DND-41 (cell line): ENCODE data around the gene IFNE.

Experiments used
- ATAC-seq: fragments of 200-7000 bp; cut with Tn5 transposase; 3 replicates; pipeline ENCODE4 v1.9.1; 2021; ENCODE audit warnings: low read depth; ENCODE audit not compliant: insufficient read depth
- DNase-seq: peaks from one replicate; pipeline ENCODE4 v3.0.0-alpha.2; 2020
- H2AFZ ChIP-seq: 2 replicates; pipeline ENCODE4 v1.6.0; 2012; ENCODE audit warnings: low read depth, low read length
- H3K27ac ChIP-seq: 2 replicates; pipeline ENCODE4 v1.5.1; 2012; ENCODE audit warnings: low read length, inconsistent platforms
- H3K27me3 ChIP-seq: fragments of 200-600 bp; sonication (generic); 2 replicates; pipeline ENCODE4 v1.6.0; 2012; ENCODE audit warnings: low read length, mild to moderate bottlenecking, inconsistent platforms; ENCODE audit not compliant: insufficient read depth, poor library complexity
- H3K36me3 ChIP-seq: 2 replicates; pipeline ENCODE4 v1.5.1; 2012; ENCODE audit warnings: low read length, inconsistent platforms; ENCODE audit not compliant: insufficient read depth
- H3K4me1 ChIP-seq: 2 replicates; pipeline ENCODE4 v1.5.1; 2012; ENCODE audit warnings: mild to moderate bottlenecking, low read length; ENCODE audit not compliant: insufficient read depth
- H3K4me2 ChIP-seq: 2 replicates; pipeline ENCODE4 v1.6.0; 2012; ENCODE audit warnings: mild to moderate bottlenecking, moderate library complexity, low read length, inconsistent platforms; ENCODE audit not compliant: insufficient read depth
- H3K4me3 ChIP-seq, 2 experiments: fragments of 200-600 bp in 1 of 2; shearing (Covaris generic) in 1 of 2; 2 replicates each; pipeline ENCODE4 v1.5.1; 2012 to 2016; ENCODE audit warnings: inconsistent platforms in 2 of 2, low read length in 2 of 2, mild to moderate bottlenecking in 2 of 2, low read depth in 1 of 2, moderate library complexity in 1 of 2
- H3K79me2 ChIP-seq: 2 replicates; pipeline ENCODE4 v1.6.0; 2012; ENCODE audit warnings: low read length, inconsistent platforms; ENCODE audit not compliant: insufficient read depth
- H3K9ac ChIP-seq: 2 replicates; pipeline ENCODE4 v1.6.0; 2012; ENCODE audit warnings: low read depth, mild to moderate bottlenecking, inconsistent platforms, low read length, moderate library complexity
- H3K9me3 ChIP-seq: 2 replicates; pipeline ENCODE4 v1.5.1; 2012; ENCODE audit warnings: low read length, moderate library complexity, mild to moderate bottlenecking, inconsistent platforms; ENCODE audit not compliant: insufficient read depth, severe bottlenecking
- H4K20me1 ChIP-seq: 2 replicates; pipeline ENCODE4 v1.6.0; 2012; ENCODE audit warnings: low read length; ENCODE audit not compliant: insufficient read depth
- EZH2 ChIP-seq: IDR thresholded peaks from 3 replicates; pipeline ENCODE4 v1.6.1; 2012; ENCODE audit warnings: borderline replicate concordance, low read depth, mild to moderate bottlenecking, moderate library complexity, low read length, inconsistent platforms; ENCODE audit not compliant: severe bottlenecking
- TF ChIP-seq, protein P1 (sequence below): IDR thresholded peaks from 2 replicates; pipeline ENCODE4 v1.5.1; 2012; ENCODE audit warnings: borderline replicate concordance, low read length, moderate library complexity, mild to moderate bottlenecking; ENCODE audit not compliant: poor library complexity, severe bottlenecking; ENCODE audit errors: extremely low read depth

IFNE gene

GRCh38 chr9:21432672-21433425 is 49.3 kb downstream of the IFNE start:
- no peaks in the 10 kb centered on the region for H3K79me2 ChIP-seq
- no peak overlapping the region for H3K4me2 ChIP-seq
- H3K4me1 ChIP-seq = no peaks in the 10 kb centered on the region
- no peak overlapping the region for H3K9ac ChIP-seq
- peaks cover 3% of the 10 kb centered on the region for H3K27me3 ChIP-seq
- TF ChIP-seq, protein P1, sequence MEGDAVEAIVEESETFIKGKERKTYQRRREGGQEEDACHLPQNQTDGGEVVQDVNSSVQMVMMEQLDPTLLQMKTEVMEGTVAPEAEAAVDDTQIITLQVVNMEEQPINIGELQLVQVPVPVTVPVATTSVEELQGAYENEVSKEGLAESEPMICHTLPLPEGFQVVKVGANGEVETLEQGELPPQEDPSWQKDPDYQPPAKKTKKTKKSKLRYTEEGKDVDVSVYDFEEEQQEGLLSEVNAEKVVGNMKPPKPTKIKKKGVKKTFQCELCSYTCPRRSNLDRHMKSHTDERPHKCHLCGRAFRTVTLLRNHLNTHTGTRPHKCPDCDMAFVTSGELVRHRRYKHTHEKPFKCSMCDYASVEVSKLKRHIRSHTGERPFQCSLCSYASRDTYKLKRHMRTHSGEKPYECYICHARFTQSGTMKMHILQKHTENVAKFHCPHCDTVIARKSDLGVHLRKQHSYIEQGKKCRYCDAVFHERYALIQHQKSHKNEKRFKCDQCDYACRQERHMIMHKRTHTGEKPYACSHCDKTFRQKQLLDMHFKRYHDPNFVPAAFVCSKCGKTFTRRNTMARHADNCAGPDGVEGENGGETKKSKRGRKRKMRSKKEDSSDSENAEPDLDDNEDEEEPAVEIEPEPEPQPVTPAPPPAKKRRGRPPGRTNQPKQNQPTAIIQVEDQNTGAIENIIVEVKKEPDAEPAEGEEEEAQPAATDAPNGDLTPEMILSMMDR = no peak
- TF ChIP-seq EZH2 = no peak
- no peak for ATAC-seq
- no peak overlapping the region for H3K27ac ChIP-seq
- DNase-seq = no peak
- no peak overlapping the region for H2AFZ ChIP-seq
- no peak overlapping the region for H3K4me3 ChIP-seq
- H3K36me3 ChIP-seq = no peaks in the 10 kb centered on the region
- H3K9me3 ChIP-seq = no peaks in the 10 kb centered on the region
- no peaks in the 10 kb centered on the region for H4K20me1 ChIP-seq
